ENCODE measurements around the gene SLC24A3. TPM values are rescaled to one million over a fixed set of nuclear protein-coding genes. Genes with fewer than 3 reads are reported as not detected.
A peak's percentile ranks its signal among the peaks of the same experiment; 100 is the strongest.

The SLC24A3 gene
- total RNA-seq, 1 donor from 2014 or later = 0.51 TPM

- Mint-ChIP-seq H3K4me1 (peaks cover 21% of the 10 kb centered on the region), H3K9me3 (no peaks in the 10 kb centered on the region), H3K27ac (ENCODE audit: unreplicated experiment) (peak overlapping the region; percentile 35), H3K4me3 (no peak overlapping the region), H3K27me3 (ENCODE audit: low read depth) (no peaks in the 10 kb centered on the region), H3K36me3 (ENCODE audit: low read depth) (no peaks in the 10 kb centered on the region)
- TF ChIP-seq CTCF (conservative IDR thresholded peaks at IDR 0.05) = no peak
- no peak for DNase-seq (ENCODE audit: low read depth, low spot score)
Measured at GRCh38 chr20:19714579-19714840, 502.1 kb downstream of the SLC24A3 start.

GRCh38 chr20:19715986-19716385 is 503.5 kb downstream of the SLC24A3 start:
- no peak for TF ChIP-seq CTCF (conservative IDR thresholded peaks at IDR 0.05)
- Mint-ChIP-seq H3K27me3 (ENCODE audit: low read depth) (no peaks in the 10 kb centered on the region), H3K9me3 (no peaks in the 10 kb centered on the region), H3K4me3 (no peak overlapping the region), H3K27ac (ENCODE audit: unreplicated experiment) (no peak overlapping the region), H3K4me1 (peaks cover 14% of the 10 kb centered on the region), H3K36me3 (ENCODE audit: low read depth) (no peaks in the 10 kb centered on the region)
- DNase-seq (ENCODE audit: low read depth, low spot score) = no peak

GRCh38 chr20:19718880-19719279 is 506.4 kb downstream of the SLC24A3 start:
- DNase-seq (ENCODE audit: low read depth, low spot score) = no peak
- Mint-ChIP-seq H3K4me3 (no peak overlapping the region), H3K9me3 (no peaks in the 10 kb centered on the region), H3K4me1 (peaks cover 9% of the 10 kb centered on the region), H3K27ac (ENCODE audit: unreplicated experiment) (no peak overlapping the region), H3K27me3 (ENCODE audit: low read depth) (no peaks in the 10 kb centered on the region), H3K36me3 (ENCODE audit: low read depth) (no peaks in the 10 kb centered on the region)
- TF ChIP-seq CTCF (conservative IDR thresholded peaks at IDR 0.05) = no peak

DNA sequence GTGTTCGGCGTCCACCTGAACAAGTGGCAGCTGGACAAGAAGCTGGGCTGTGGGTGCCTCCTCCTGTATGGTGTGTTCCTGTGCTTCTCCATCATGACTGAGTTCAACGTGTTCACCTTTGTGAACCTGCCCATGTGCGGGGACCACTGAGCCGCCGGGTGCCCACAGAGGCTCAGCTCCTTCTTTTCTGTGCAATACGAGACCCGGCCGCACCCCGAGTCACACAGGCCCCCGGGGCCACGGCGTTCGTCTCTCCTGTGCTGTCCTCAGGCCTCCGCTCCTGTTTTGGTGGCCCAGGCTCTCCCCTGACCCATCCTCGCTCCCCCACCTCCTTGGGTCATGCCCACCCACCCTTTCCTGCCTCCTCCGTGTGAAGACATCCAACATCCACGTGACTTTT is 508.5 kb downstream of the SLC24A3 start:
- H3K4me1 Mint-ChIP-seq = no peaks in the 10 kb centered on the region
- no peaks in the 10 kb centered on the region for H3K9me3 Mint-ChIP-seq
- H3K27ac Mint-ChIP-seq (ENCODE audit: unreplicated experiment) = no peak overlapping the region
- H3K36me3 Mint-ChIP-seq (ENCODE audit: low read depth) = no peaks in the 10 kb centered on the region
- TF ChIP-seq CTCF (conservative IDR thresholded peaks at IDR 0.05) = no peak
- no peak for DNase-seq (ENCODE audit: low read depth, low spot score)
- no peaks in the 10 kb centered on the region for H3K27me3 Mint-ChIP-seq (ENCODE audit: low read depth)
- no peak overlapping the region for H3K4me3 Mint-ChIP-seq

DNA sequence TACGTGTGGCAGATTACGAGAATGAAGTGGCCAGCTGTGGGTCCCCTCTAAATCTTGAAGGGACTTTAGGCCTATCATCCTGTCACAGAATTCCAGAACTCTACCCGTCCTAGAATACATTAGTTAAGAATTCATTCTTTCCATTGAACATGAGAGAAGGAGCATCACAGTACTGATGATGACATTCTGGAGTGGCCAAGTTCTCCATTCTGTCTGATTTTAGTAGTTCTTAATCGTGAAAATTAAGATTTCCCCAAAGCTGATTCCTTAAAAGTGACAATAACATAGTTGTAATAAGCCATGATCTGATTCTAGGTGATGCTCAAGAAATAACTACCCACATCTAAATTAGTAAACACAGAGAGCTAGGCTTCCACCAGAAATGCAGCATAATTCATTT is 510.6 kb downstream of the SLC24A3 start:
- Mint-ChIP-seq H3K4me3 (no peak overlapping the region), H3K4me1 (no peaks in the 10 kb centered on the region), H3K36me3 (ENCODE audit: low read depth) (no peaks in the 10 kb centered on the region), H3K27me3 (ENCODE audit: low read depth) (no peaks in the 10 kb centered on the region), H3K27ac (ENCODE audit: unreplicated experiment) (no peak overlapping the region), H3K9me3 (no peaks in the 10 kb centered on the region)
- no peak for DNase-seq (ENCODE audit: low read depth, low spot score)
- TF ChIP-seq CTCF (conservative IDR thresholded peaks at IDR 0.05) = no peak

GRCh38 chr20:19723813-19724430 is 511.5 kb downstream of the SLC24A3 start:
- Mint-ChIP-seq H3K27me3 (ENCODE audit: low read depth) (no peaks in the 10 kb centered on the region), H3K27ac (ENCODE audit: unreplicated experiment) (no peak overlapping the region), H3K4me3 (no peak overlapping the region), H3K9me3 (no peaks in the 10 kb centered on the region), H3K36me3 (ENCODE audit: low read depth) (no peaks in the 10 kb centered on the region), H3K4me1 (no peaks in the 10 kb centered on the region)
- no peak for DNase-seq (ENCODE audit: low read depth, low spot score)
- no peak for TF ChIP-seq CTCF (conservative IDR thresholded peaks at IDR 0.05)
